HTR-8/SVneo (cell line): ENCODE data around the gene ADRA2B.
"Not testable (repeated sequence)": the region's sequence is repeated elsewhere in the genome, so short reads cannot be mapped to it uniquely, and the experiment has no call there.

Experiments
- DNase-seq: peaks from one replicate; pipeline ENCODE4 v3.0.0; 2011; ENCODE audit warnings: low spot score, mixed read lengths; ENCODE audit not compliant: insufficient read length
- FAIRE-seq: peaks from 2 replicates; lab custom pipeline; 2011; peaks lifted over from hg19 to GRCh38; lab: Jason Lieb, UNC

Gene ADRA2B

DNA sequence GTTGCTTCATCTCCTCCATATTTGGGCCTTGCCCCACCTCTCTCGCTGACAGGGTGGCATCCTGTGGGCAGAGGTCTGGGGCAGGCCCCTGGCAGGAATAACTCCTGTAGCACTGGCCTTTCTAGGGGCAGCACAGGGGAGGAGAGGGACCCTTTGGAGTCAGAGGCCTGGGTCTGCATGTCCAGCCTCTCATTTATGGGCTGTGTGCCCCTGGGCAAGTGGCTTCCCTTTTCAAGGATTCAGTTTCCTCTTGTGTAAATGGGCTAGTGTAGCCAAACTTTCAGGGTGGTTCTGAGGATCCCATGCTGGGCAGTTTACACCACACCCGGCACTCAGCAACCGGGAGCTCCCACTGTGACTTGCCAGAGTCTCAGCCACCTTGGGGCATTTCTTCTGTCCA lies 23.4 kb downstream of the ADRA2B start:
- no peak for DNase-seq
- no peak for FAIRE-seq

- no peak for FAIRE-seq
- DNase-seq: no peak
Measured at GRCh38 chr2:96092573-96092877, 23.8 kb downstream of the ADRA2B start.

DNA sequence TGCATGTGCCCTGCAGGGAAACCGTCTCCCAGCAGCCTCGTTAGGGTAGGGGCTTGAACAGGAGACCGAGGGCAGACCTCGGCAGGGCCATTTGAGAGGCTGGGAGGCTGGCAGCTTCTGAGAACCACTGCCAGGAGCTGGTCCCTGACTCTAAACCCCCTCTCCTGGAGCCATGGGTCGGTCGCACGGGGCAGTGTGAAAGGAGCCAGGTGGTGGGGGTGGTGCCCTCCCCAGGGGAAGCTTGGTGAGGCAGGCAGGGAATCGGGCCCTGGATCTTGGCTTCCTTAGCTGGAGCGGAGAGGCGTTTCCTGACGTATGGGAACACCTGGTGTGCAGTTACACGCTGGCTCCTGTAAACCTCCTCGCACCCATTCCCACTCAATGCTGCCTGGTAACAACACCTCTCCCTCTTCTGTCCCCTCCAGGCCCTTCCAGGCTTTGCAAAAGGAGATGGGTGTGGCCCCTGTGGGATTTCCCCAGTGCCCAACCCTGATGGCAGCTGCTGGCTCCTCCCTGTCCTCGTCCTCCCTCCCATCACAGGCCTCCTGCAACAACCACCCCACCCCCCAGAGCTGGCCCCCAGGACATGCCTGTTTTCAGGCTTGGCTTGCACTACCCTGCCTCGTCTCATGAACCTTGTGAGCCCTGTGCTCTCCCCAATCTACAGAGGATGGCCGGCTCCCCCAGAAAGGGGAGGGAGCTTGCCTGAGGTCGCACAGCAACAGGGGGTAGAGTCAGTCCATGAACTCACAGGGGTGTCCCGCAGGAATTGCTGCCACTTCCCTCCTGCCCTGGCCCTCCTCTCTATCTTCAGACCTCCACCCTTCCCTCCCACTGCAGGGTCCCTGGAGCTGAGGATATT lies 24.4 kb downstream of the ADRA2B start:
- no peak for DNase-seq

DNA sequence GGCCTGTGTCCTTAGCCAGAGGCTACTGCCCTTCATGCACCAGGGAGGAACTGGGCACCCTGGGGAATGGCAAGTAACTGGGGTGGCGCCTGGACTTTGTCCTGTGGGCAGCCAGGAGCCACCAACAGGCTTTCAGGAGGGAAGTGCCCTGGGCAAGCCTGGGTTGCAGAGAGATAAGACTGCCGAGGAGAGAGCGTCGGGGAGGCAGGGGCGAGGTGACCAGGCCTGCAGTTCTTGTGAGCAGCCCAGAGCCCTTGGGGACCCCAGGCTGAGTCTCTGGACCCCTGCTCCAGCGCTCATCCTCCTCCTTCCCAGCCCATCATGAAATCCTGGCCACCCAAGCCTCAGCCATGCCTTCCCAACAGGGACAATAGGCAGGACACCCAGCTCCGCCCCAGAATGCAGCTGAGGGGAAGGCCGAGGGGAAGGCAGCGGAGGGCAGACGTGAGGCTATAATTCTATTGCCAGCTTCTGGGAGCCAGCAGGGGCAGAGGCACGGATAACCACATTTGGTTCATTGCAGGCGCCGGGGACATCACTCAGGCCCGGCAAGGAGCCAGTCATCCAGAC lies 25.1 kb downstream of the ADRA2B start:
- FAIRE-seq: no peak
- DNase-seq: no peak

More for the DNA sequence above, 24.4 kb downstream of the ADRA2B start:
- no peak for FAIRE-seq

DNA sequence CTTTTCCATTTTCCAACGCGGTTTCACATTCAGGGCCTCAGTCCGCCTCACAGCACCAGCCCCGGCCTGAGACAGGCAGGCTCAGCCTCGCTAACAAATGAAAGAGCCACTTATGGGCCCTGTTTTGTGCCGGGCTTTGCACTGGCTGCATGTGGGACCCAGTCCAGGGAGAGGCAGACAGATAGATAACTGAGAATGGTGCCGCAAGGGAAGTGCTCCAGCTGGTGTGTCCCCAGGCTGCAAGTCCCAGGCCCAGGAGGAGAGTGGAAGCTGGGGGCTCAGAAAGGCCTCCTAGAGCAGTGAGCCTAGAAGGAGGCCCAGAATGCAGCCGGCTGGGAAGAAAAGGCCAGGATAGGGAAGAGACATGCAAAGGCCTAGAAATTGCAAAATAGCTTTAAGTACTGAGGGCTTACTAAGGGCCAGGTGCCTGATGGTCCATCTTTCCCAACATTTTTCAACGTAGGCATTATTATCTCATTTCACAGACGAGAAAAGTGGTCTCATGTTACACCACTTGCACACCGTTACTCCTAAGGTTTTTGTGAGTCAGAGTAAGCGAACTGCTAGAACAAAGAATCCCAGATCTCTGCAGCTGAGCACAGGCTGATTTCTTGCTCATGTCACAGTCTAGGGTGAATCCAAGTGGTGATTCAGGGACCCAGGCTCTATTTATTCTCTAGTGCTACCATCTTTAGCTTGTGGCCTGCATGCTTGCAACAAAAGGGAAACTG lies 26.0 kb downstream of the ADRA2B start:
- DNase-seq: no peak
- FAIRE-seq: peak; percentile 79

- no peak for FAIRE-seq
Measured at GRCh38 chr2:96089356-96090195, 26.8 kb downstream of the ADRA2B start.

GRCh38 chr2:96088340-96089335 lies 27.7 kb downstream of the ADRA2B start:
- peak; percentile 38 for FAIRE-seq

More at GRCh38 chr2:96089356-96090195, 26.8 kb downstream of the ADRA2B start:
- DNase-seq: no peak

GRCh38 chr2:96087130-96087529 lies 29.2 kb downstream of the ADRA2B start:
- DNase-seq (no peak), FAIRE-seq (no peak)

More at GRCh38 chr2:96088340-96089335, 27.7 kb downstream of the ADRA2B start:
- no peak for DNase-seq

DNA sequence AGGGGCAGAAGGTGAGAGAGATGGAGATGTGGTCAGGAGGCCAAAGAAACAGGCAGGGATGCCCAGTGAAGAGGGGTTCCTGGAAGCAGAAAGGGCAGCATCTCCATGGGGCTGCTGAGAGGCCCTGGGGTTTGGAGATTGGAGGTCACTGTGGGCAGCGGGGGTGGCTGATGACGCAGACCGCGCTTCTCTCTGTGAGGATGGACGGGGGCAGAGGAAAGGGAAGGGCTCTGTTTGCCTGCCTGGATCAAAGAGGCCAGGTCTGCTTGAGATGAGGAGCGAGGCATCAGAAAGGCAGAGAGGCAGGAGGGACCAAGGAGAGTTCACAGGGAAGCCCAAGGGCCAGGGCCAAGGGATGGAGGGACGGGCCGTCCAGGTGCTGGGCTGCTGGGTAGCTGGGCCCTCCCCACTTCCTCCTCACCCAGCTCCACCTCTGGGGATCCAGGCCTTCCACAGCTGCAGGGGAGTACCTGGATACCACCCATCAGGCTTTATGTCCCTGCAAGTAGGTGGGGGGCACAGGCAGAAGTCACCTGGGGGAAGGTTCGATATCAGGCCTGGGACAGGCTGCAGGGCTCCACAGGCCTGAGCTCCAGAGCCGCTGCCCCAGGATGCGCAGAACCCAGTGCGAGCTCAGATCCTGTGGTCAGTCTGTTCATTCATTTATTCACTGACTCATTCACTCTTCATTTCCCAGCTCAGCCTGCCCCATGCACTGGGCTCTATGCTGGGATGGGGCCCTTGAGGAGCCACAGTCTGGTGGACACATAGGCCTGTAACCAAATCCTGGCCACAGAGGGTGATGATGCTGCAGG lies 30.6 kb downstream of the ADRA2B start:
- DNase-seq (no peak), FAIRE-seq (peak; percentile 31)

DNA sequence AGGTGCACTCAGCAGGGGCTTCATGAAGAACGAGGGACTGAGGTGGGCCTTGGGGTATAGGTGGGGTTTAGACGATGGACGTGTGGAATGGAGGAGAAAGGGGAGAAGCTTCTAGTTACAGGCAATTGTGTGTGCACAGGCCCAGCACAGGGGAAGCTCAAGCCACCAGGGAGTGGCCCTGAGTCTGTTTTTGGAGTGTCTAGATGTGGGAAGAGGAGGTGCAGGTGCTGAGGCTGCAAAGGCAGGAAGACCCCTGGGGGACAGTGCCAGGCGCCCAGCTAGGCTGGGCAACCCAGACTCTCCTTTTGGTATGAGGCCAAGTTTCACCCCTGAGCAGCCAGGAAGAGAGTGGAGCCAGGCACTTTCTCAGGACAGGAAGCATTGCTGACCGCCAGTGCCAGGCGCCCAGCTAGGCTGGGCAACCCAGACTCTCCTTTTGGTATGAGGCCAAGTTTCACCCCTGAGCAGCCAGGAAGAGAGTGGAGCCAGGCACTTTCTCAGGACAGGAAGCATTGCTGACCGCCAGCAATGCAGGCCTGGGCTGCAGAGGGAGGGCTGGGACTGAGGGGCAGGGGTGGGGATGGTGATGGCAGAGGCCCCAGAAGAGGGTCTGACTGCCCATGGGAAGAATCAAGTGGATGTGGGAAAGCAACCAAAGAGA lies 31.4 kb downstream of the ADRA2B start:
- peak; percentile 72 for FAIRE-seq
- DNase-seq: not testable (repeated sequence)

- FAIRE-seq (peak; percentile 79), DNase-seq (no peak)
Measured at GRCh38 chr2:96083989-96084857, 32.1 kb downstream of the ADRA2B start.

DNA sequence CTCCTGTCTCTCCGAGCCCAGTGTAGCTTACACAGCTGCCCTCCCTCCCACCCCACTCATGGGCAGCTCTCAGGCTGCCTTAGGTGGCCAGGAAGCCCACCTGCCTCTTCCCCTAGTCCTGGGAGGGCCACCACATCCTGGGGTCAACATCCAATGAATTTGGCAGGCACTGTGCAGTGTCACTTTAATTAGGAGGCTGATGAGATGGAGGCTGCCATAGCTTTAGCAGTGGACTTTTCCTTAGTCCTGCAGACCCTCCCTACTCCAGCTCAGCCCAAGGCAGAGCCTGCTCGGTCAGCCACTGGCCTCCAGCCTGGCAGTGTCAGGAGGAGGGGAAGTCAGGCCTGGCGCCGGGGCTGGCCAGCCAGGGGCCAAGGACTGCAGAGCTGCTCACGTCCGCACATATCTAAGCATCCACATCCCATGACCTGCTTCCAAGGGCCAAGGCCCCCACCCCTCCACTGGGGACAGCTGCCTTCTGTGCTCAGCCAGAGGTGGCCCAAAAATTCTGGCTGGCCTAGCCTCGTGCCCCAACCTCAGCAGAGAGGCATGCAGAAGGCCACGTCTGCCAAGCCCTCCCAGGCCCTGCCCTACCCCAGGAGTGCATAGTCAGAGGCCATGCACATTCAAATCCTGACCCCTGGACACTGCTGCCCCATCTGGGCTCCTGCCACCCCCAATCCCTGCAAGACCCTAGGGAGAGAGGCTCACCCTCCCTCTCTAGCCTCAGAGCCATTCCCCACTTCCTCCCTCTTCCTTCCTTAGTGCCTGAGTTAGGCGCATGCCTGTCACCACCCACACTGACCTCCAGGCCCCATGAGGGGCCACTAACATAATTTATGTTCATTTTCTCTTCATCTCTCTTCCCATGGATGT lies 33.1 kb downstream of the ADRA2B start:
- no peak for FAIRE-seq

DNA sequence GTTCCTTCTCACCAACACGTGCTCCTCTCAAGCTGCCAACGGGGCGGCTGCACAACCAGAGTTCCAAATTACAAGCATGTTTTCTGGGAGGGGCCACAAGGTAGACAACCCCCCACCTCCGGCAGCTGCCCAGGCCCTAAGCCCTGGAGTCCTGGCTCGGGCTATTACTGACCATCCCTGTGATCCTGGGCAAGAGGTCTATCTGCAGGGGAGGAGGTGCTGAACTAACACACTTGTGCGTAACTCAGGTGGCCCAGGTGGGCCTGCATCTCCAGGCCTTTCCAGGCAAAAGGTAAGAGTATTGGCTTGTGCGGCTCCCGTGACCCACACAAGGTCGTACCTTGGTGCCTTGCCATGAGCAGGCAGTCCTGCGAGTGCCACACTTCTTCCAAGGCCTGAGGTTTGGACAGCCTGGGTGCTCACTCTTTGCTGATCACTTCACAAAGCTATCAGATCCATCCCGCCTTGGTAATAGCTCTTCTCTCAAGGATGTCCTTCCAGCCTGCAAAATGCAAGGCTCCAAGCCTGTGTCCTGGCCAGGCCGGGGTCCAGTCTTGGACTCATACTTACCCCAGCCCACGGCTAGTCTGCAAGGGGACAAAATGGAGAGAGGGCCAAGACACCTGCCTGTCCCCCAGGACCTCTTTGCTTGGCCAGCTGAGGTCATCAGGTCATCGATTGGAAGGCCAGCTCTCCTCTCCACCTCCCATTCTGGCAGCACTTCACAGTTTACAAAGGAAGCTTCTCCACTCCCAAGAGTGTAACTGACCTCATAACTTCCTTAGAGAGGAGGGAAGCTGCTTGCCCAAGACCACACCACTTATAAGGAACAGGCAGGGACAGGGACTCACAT lies 33.9 kb downstream of the ADRA2B start:
- DNase-seq (no peak), FAIRE-seq (peak; percentile 67)

More for the DNA sequence above, 33.1 kb downstream of the ADRA2B start:
- DNase-seq: no peak

DNA sequence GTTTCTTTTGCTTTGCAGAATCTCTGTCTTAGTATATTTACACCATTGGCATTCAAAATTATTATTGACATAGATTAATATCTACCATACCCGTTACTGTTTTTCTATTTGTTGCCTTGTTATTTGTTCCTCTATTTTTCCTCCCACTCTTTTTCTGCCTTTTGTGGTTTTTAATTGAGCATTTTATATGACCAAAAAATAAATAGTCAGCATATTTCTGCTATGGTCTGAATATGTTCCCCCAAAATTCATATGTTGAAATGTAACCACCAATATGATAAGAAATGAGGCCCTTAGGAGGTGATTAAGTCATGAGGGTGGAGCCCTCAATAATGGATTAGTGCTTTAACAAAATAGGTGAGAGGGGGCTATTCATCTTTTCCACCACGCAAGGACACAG lies 35.3 kb downstream of the ADRA2B start:
- DNase-seq (no peak), FAIRE-seq (no peak)

DNA sequence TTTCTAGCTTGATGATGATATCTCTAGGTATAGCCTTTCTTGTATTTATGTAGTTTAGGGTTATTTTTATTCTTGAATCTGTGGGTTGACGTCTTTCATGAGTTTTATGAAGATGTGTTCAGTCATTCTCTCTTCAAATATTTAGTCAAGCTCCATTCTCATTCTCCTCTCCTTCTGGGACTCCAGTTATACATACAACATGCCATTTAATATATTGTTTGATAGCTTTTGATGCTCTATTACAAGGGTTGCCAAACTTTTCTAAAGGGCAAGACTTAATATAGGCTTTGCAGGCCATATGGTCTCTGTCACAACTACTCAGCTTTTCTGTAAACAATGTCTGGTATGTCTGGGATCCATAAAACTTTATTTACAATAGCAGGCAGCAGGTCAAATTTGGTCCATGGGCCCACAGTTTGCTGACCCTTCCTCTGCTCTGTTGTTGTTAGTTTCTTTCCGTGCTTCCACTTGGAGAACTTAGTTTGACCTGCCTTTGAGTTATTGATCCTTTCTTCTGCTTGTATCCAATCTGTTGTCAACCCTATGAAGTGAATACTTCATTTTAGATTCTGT lies 41.1 kb downstream of the ADRA2B start:
- no peak for FAIRE-seq

More for the DNA sequence above, 41.1 kb downstream of the ADRA2B start:
- DNase-seq: no peak
